ENCODE results near the gene DDX54.

DDX54 gene

GRCh38 chr12:113165521-113166450 is 19.5 kb downstream of the DDX54 start:
- FAIRE-seq (no peak), DNase-seq (ENCODE audit: insufficient read length, low spot score) (no peak)

GRCh38 chr12:113164014-113164413 is 21.3 kb downstream of the DDX54 start:
- no peak for FAIRE-seq
- DNase-seq (ENCODE audit: insufficient read length, low spot score): no peak

DNA sequence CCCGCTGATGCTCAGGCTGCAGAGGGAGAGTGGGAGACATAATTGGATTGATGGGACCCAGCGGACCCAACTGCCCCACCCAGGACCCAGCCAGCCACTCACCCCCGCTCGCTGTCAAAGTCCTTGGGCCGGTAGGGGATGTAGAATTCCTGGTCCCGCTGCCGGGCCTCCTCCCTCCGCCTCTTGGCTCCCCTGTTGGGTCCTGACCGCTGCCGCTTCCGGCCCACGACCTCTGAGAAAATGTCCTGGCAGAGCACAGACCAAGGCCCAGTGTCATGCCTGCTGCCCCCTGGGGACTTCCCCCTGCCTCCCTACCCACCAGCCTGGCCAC is 22.3 kb downstream of the DDX54 start:
- DNase-seq (ENCODE audit: insufficient read length, low spot score) (no peak), FAIRE-seq (no peak)

DNA sequence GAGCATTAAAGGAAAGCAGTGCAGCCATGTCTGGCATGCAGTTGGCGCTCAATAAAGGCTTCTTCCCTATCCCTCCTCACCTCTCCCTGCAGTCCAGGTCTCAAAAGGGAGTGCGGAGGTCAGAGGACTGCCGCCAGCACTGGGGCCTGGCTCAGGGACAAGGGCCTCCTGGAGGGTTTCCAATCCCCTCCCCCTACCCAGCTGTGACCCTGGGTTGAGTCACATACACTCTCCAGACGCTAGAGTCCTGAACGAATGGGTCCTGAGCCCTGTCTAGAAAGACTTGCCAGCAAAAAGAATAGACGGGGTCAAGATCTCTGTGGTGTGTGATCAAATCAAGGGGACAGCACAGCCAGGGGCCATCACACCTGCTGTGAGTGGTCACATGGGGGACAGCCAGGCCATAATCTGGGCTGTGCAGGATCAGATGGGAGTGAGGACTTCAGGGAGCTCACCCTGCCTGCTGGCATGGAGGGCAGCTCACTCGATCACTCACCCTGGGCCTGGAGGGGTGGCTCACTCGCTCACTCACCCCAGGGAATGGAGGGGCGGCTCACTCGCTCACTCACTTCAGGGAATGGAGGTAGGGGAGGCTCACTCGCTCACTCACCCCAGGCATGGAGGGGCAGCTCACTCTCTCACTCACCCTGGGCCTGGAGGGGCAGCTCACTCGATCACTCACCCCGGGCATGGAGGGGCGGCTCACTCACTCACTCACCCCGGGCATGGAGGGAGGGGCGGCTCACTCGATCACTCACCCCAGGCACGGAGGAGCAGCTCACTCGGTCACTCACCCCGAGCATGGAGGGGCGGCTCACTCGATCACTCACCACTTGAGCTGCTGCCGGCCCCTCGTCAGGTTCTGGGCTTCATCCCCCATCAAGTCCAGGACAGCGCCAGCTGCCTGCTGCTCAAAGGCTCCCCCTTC is 22.9 kb downstream of the DDX54 start:
- no peak for DNase-seq (ENCODE audit: insufficient read length, low spot score)

DNA sequence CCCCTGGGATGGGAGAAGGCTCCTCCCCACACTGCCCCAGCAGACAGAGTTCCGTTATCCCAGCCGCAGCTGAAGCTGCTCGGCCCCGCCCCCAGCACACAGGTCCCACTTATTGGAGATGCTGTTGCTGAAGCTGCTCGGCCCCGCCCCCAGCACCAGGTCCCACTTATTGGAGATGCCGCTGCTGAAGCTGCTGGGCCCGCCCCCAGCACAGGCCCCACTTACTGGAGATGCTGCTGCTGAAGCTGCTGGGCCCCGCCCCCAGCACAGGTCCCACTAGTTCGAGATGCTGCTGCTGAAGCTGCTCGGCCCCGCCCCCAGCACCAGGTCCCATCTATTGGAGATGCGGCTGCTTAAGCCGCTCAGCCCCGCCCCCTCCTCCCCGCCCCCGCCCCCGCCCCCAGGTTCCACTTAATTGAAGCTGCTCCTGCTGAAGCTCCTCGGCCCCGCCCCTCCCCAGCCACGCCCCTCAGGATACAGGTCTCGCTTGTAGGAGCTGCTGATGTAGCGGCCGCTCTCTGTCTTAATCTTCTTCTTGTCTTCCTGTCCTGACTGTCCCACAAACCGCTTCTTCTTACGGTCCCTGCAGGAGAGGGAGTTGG is 23.8 kb downstream of the DDX54 start:
- FAIRE-seq (no peak), DNase-seq (ENCODE audit: insufficient read length, low spot score) (peak; percentile 52)

More for the DNA sequence above, 22.9 kb downstream of the DDX54 start:
- FAIRE-seq: no peak

GRCh38 chr12:113159937-113160336 is 25.3 kb downstream of the DDX54 start:
- DNase-seq (ENCODE audit: insufficient read length, low spot score) (no peak), FAIRE-seq (no peak)

- DNase-seq (ENCODE audit: insufficient read length, low spot score) (no peak), FAIRE-seq (no peak)
These were observed 26.7 kb downstream of the DDX54 start for GRCh38 chr12:113158439-113159203.

- FAIRE-seq (no peak), DNase-seq (ENCODE audit: insufficient read length, low spot score) (no peak)
These were observed 27.9 kb downstream of the DDX54 start for GRCh38 chr12:113157218-113157859.

DNA sequence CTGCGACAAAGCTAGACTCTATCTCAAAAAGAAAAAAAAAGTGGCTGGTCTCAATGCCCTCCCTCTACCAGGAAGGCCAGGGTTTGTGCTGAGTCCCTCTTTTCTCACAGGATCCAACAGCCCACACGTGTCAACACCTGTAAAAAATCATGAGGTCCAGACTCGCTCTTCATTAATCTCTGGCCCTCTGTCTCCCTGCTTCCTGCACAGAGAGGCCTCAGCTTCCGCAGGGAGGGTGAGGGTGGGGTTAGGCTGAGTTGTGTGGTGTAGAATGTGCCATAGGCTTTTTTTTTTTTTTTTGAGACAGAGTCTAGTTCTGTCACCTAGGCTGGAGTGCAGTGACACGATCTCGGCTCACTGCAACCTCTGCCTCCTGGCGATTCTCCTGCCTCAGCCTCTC is 29.6 kb downstream of the DDX54 start:
- FAIRE-seq: no peak

DNA sequence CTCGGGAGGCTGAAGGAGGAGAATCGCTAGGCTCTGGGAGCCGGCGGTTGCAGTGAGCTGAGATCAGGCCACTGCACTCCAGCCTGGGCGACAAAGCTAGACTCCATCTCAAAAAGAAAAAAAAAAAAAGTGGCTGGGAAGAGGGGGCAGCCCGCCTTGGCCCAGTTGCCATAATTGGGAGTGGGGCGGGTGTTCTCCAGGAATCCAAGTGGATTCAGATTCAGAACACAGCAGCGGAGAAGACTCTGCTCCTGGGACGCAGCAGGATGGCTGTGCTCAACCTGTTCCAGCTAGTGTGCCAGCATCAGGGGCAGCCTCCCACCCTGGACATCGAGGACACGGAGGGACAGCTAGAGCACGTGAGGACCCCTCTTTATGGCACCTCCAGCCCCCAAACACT is 30.2 kb downstream of the DDX54 start:
- DNase-seq (ENCODE audit: insufficient read length, low spot score): no peak
- FAIRE-seq: no peak

More for the DNA sequence above, 29.6 kb downstream of the DDX54 start:
- DNase-seq (ENCODE audit: insufficient read length, low spot score): no peak

GRCh38 chr12:113154351-113154973 is 30.8 kb downstream of the DDX54 start:
- DNase-seq (ENCODE audit: insufficient read length, low spot score): no peak
- FAIRE-seq: peak; percentile 78

- FAIRE-seq (peak; percentile 70), DNase-seq (ENCODE audit: insufficient read length, low spot score) (peak; percentile 85)
These were observed 32.2 kb downstream of the DDX54 start for GRCh38 chr12:113152835-113153814.

- FAIRE-seq (no peak), DNase-seq (ENCODE audit: insufficient read length, low spot score) (no peak)
These were observed 33.0 kb downstream of the DDX54 start for GRCh38 chr12:113152196-113152834.

DNA sequence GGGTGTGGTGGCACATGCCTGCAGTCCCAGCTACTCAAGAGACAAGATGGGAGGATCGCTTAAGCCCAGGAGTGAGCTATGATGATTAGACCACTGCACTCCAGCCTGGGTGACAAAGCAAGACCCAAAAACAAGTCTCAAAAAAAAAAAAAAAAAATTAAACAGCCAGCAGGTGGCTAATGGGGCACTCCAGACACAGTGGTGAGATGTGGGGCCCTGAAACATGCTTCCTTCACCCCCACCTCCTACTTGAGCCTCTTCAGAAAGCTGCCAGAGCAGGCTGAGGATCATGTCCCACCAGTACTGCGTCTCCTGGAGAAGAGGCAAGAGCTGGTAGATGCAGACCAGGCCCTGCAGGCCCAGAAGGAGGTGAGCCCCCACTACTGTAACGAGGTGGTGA is 33.6 kb downstream of the DDX54 start:
- no peak for DNase-seq (ENCODE audit: insufficient read length, low spot score)
- FAIRE-seq: no peak

DNA sequence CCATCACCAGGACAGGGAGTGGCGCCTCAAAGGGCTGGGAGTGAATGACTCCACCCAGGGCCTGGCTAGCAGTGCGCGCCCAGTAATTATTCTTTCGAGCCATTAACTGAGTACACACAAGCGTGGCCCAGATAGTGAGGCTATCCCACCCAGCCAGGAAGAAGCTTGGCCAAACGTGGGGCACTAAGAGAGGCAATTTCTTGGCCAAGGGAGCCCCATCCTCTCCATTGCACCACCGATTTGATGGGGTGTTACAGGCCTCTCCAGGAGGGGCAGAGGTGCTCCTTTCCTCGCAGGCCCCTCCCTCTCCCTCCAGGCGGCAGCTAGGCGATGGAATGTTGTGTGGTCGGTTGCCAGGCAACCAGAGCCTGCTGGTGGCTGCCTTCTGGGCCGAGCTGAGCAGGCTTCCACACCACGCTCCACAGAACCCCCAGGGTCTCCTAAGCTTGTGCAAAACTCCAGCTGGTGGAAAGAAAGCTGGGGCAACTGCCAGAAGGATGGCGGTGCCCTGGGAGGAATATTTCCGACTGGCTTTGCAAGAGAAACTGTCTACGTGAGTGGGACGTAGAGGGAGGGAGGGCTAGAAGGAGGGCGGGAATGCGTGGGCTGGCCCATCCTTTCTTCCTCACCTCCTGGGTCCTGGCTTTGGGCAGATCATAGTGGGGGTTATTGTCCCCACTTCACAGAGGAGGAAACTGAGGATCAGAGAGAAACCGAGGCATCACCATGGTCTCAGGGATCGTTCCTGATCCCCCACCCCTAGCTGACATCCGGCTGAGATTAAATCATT is 35.7 kb downstream of the DDX54 start, which contains the start of gene CFAP73:
Gene CFAP73, plus strand, starts transcription at position 364 of the 790 bp plus-strand sequence. Its CDS starts 134 bp downstream, at position 498.
- FAIRE-seq (no peak), DNase-seq (ENCODE audit: insufficient read length, low spot score) (no peak)

- DNase-seq (ENCODE audit: insufficient read length, low spot score): no peak
- FAIRE-seq: no peak
These were observed 38.3 kb downstream of the DDX54 start for GRCh38 chr12:113146999-113147398.

Data from GM19239 (cell line).